Measurements from ENCODE around the gene FOXRED2. TPM values are rescaled to one million over a fixed set of nuclear protein-coding genes. Genes with fewer than 3 reads are reported as not detected.

The FOXRED2 gene
- total RNA-seq, 1 donor from 2014 or later = 39.8 TPM

DNA sequence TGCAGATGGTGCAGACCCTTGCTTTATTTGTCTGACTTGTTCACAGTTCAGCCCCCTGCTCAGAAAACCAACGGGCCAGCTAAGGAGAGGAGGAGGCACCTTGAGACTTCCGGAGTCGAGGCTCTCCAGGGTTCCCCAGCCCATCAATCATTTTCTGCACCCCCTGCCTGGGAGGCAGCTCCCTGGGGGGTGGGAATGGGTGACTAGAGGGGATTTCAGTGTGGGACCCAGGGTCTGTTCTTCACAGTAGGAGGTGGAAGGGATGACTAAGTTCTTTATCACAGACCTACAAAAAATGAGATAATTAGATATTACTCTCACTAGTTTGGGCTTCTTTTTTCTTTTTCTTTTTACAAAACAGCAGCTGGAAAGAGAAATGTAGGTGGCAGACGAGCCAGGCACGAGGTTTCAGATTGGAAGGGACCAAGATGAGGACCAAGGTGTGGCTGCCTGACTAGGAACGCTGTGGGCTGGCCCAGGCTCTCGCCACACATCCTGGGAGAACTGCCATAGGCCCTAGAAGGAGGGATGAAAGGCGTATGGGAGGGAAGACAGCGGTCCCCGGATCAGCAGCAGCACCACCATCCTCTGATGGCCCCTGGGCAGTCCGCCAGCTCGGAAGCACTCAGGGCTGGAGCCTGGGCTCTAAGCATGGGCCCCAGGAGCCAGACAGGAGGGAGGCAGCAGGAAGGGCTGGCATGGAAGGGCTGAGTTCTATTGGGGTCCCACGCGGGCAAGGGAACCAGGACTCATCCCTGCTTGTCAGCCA is 39.6 kb downstream of the FOXRED2 start:
- TF ChIP-seq, protein P1, sequence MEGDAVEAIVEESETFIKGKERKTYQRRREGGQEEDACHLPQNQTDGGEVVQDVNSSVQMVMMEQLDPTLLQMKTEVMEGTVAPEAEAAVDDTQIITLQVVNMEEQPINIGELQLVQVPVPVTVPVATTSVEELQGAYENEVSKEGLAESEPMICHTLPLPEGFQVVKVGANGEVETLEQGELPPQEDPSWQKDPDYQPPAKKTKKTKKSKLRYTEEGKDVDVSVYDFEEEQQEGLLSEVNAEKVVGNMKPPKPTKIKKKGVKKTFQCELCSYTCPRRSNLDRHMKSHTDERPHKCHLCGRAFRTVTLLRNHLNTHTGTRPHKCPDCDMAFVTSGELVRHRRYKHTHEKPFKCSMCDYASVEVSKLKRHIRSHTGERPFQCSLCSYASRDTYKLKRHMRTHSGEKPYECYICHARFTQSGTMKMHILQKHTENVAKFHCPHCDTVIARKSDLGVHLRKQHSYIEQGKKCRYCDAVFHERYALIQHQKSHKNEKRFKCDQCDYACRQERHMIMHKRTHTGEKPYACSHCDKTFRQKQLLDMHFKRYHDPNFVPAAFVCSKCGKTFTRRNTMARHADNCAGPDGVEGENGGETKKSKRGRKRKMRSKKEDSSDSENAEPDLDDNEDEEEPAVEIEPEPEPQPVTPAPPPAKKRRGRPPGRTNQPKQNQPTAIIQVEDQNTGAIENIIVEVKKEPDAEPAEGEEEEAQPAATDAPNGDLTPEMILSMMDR (IDR thresholded peaks at IDR 0.05; ENCODE audit: unreplicated experiment) = no peak
- Mint-ChIP-seq H3K4me1 (peaks cover 8% of the 10 kb centered on the region), H3K27me3 (ENCODE audit: low read depth) (no peaks in the 10 kb centered on the region), H3K27ac (peak overlapping the region; percentile 80), H3K4me3 (no peak overlapping the region), H3K36me3 (peaks cover 4% of the 10 kb centered on the region), H3K9me3 (no peaks in the 10 kb centered on the region)
- DNase-seq (ENCODE audit: low spot score in 2 of 2, unreplicated experiment in 2 of 2) = no peak

DNA sequence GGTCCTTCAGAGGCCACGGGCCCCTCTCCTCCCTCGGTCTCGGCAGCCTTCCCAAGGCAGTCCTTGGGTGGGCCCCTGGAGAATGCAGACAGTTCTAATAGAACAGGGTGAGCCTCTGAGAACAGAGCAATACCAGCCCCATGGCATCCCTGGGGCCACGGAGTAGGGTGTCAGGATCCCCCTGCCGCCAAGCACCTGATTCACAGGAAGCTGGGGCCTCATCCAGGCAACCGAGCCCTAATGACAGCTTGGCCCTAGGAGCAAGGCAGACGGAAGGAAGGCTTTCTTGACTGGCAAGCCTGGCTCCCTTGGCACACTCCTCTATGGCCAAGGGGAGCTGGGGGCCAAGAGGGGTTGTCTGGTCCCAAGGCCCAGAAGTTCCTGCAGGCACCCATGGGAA is 40.6 kb downstream of the FOXRED2 start:
- Mint-ChIP-seq H3K36me3 (no peaks in the 10 kb centered on the region), H3K4me1 (peaks cover 18% of the 10 kb centered on the region), H3K9me3 (no peaks in the 10 kb centered on the region), H3K27me3 (ENCODE audit: low read depth) (no peaks in the 10 kb centered on the region), H3K4me3 (no peak overlapping the region), H3K27ac (peak overlapping the region; percentile 93)
- no peak for DNase-seq (ENCODE audit: low spot score in 2 of 2, unreplicated experiment in 2 of 2)
- TF ChIP-seq, protein P1 (IDR thresholded peaks at IDR 0.05; ENCODE audit: unreplicated experiment) = no peak

- no peak for DNase-seq (ENCODE audit: low spot score in 2 of 2, unreplicated experiment in 2 of 2)
- no peaks in the 10 kb centered on the region for H3K27me3 Mint-ChIP-seq (ENCODE audit: low read depth)
- no peaks in the 10 kb centered on the region for H3K9me3 Mint-ChIP-seq
- H3K36me3 Mint-ChIP-seq = no peaks in the 10 kb centered on the region
- TF ChIP-seq, protein P1 (IDR thresholded peaks at IDR 0.05; ENCODE audit: unreplicated experiment) = no peak
- peak overlapping the region; percentile 93 for H3K27ac Mint-ChIP-seq
- peaks cover 21% of the 10 kb centered on the region for H3K4me1 Mint-ChIP-seq
- no peak overlapping the region for H3K4me3 Mint-ChIP-seq
These were observed 41.4 kb downstream of the FOXRED2 start for GRCh38 chr22:36465232-36466021.

DNA sequence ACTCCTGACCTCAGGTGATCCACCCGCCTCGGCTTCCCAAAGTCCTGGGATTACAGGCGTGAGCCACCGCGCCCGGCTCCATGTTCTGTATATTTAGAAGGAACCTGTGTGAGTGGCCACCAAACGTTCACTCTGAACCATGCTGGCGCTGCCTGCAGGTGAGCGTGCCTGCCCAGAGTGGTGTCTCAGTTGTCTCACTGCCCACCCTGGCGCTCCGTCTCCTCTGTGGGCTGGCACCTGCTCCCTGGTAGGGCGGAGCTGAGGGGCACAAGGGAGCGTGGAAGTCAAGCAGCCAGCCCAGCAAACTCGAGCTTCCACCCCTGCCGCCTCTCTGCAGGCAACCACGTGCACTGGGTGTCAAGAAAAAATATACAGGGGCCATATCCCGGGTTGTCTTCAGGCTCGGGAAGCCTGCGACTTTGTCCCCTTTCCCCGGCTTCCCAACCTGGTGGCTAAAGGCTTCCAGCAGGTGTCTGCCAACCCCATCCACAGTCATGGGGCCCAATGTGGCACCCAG is 42.1 kb downstream of the FOXRED2 start:
- Mint-ChIP-seq H3K4me3 (no peak overlapping the region), H3K36me3 (no peaks in the 10 kb centered on the region), H3K27ac (peak overlapping the region; percentile 25), H3K27me3 (ENCODE audit: low read depth) (no peaks in the 10 kb centered on the region), H3K9me3 (no peaks in the 10 kb centered on the region), H3K4me1 (peaks cover 17% of the 10 kb centered on the region)
- TF ChIP-seq, protein P1 (IDR thresholded peaks at IDR 0.05; ENCODE audit: unreplicated experiment) = no peak
- no peak for DNase-seq (ENCODE audit: low spot score in 2 of 2, unreplicated experiment in 2 of 2)

GRCh38 chr22:36463783-36464184 is 43.1 kb downstream of the FOXRED2 start:
- Mint-ChIP-seq H3K27ac (no peak overlapping the region), H3K27me3 (ENCODE audit: low read depth) (no peaks in the 10 kb centered on the region), H3K36me3 (no peaks in the 10 kb centered on the region), H3K4me3 (no peak overlapping the region), H3K9me3 (no peaks in the 10 kb centered on the region), H3K4me1 (peaks cover 24% of the 10 kb centered on the region)
- DNase-seq (ENCODE audit: low spot score in 2 of 2, unreplicated experiment in 2 of 2) = no peak
- TF ChIP-seq, protein P1 (IDR thresholded peaks at IDR 0.05; ENCODE audit: unreplicated experiment) = no peak

Data from mesothelial cell of epicardium (in vitro differentiated cells).